ENCODE results near the gene BACE2. TPM values are rescaled to one million over a fixed set of nuclear protein-coding genes. Genes with fewer than 3 reads are reported as not detected.

Gene BACE2
- total and polyA plus RNA-seq, 4 donors: 1.7 to 16.7 (median 5.6) TPM

DNA sequence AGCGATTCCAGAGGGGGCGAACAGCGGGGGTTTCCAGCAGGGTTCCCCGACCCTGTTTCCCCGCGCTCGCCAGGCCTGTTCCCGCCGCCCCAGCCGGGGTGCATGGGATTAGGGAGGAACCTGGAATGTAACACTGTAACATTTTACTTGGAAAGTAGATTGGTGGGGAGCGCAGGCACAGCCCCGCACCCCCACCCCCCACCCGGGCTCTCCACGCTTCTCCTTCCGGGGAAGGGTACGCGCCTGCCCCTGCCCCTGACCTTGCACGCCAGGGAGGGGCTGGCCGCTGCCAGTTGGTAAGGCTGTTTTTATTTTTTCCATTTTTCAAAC lies 149.1 kb downstream of the BACE2 start:
- WGBS: 23% methylated on average over 19 of the region's 19 CpGs
- Histone ChIP-seq H3K4me3 (ENCODE audit: low read depth in 1 of 3, low read length in 3 of 3) (peak overlapping the region in 1 of 3 donors; percentile 32), H3K4me1 (ENCODE audit: control insufficient read depth in 4 of 4, insufficient read depth in 4 of 4, low read length in 3 of 4) (peaks cover 0 to 4% (median 0%) of the 10 kb centered on the region in 4 donors), H3K36me3 (ENCODE audit: control insufficient read depth in 4 of 4, insufficient read depth in 3 of 4, low read depth in 1 of 4, low read length in 3 of 4) (no peaks in the 10 kb centered on the region), H3K27ac (ENCODE audit: low read depth in 1 of 2, low read length in 2 of 2) (no peak overlapping the region), H3K9me3 (ENCODE audit: control insufficient read depth in 4 of 4, low read length in 3 of 4) (no peaks in the 10 kb centered on the region), H3K9ac (ENCODE audit: low read depth in 1 of 2, low read length in 2 of 2) (no peak overlapping the region), H3K27me3 (ENCODE audit: control insufficient read depth in 4 of 4, insufficient read depth in 4 of 4, low read length in 3 of 4) (peaks cover 0 to 5% (median 1%) of the 10 kb centered on the region in 4 donors)
- no peak for DNase-seq (ENCODE audit: low spot score)
- TF ChIP-seq NR2F2 (IDR thresholded peaks at IDR 0.05) (no peak), FOXA1 (IDR thresholded peaks at IDR 0.05) (no peak), GABPA (IDR thresholded peaks at IDR 0.05 in 1 of 2, conservative IDR thresholded peaks at IDR 0.05 in 1 of 2) (no peak), FOXA2 (IDR thresholded peaks at IDR 0.05) (no peak), YY1 (IDR thresholded peaks at IDR 0.05) (no peak), TAF1 (conservative IDR thresholded peaks at IDR 0.05) (no peak), EGR1 (IDR thresholded peaks at IDR 0.05; ENCODE audit: low read depth in 2 of 2) (no peak), RXRA (IDR thresholded peaks at IDR 0.05) (no peak), HNF4A (conservative IDR thresholded peaks at IDR 0.05) (no peak), HNF4G (IDR thresholded peaks at IDR 0.05) (no peak), RAD21 (IDR thresholded peaks at IDR 0.05) (no peak), SP1 (IDR thresholded peaks at IDR 0.05) (no peak), JUND (IDR thresholded peaks at IDR 0.05) (no peak)
- TF ChIP-seq, protein P1, sequence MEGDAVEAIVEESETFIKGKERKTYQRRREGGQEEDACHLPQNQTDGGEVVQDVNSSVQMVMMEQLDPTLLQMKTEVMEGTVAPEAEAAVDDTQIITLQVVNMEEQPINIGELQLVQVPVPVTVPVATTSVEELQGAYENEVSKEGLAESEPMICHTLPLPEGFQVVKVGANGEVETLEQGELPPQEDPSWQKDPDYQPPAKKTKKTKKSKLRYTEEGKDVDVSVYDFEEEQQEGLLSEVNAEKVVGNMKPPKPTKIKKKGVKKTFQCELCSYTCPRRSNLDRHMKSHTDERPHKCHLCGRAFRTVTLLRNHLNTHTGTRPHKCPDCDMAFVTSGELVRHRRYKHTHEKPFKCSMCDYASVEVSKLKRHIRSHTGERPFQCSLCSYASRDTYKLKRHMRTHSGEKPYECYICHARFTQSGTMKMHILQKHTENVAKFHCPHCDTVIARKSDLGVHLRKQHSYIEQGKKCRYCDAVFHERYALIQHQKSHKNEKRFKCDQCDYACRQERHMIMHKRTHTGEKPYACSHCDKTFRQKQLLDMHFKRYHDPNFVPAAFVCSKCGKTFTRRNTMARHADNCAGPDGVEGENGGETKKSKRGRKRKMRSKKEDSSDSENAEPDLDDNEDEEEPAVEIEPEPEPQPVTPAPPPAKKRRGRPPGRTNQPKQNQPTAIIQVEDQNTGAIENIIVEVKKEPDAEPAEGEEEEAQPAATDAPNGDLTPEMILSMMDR (IDR thresholded peaks at IDR 0.05; ENCODE audit: low read depth, low read length, missing input control): no peak
- TF ChIP-seq, protein P2, sequence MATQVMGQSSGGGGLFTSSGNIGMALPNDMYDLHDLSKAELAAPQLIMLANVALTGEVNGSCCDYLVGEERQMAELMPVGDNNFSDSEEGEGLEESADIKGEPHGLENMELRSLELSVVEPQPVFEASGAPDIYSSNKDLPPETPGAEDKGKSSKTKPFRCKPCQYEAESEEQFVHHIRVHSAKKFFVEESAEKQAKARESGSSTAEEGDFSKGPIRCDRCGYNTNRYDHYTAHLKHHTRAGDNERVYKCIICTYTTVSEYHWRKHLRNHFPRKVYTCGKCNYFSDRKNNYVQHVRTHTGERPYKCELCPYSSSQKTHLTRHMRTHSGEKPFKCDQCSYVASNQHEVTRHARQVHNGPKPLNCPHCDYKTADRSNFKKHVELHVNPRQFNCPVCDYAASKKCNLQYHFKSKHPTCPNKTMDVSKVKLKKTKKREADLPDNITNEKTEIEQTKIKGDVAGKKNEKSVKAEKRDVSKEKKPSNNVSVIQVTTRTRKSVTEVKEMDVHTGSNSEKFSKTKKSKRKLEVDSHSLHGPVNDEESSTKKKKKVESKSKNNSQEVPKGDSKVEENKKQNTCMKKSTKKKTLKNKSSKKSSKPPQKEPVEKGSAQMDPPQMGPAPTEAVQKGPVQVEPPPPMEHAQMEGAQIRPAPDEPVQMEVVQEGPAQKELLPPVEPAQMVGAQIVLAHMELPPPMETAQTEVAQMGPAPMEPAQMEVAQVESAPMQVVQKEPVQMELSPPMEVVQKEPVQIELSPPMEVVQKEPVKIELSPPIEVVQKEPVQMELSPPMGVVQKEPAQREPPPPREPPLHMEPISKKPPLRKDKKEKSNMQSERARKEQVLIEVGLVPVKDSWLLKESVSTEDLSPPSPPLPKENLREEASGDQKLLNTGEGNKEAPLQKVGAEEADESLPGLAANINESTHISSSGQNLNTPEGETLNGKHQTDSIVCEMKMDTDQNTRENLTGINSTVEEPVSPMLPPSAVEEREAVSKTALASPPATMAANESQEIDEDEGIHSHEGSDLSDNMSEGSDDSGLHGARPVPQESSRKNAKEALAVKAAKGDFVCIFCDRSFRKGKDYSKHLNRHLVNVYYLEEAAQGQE (IDR thresholded peaks at IDR 0.05): no peak
- TF ChIP-seq, protein P3, sequence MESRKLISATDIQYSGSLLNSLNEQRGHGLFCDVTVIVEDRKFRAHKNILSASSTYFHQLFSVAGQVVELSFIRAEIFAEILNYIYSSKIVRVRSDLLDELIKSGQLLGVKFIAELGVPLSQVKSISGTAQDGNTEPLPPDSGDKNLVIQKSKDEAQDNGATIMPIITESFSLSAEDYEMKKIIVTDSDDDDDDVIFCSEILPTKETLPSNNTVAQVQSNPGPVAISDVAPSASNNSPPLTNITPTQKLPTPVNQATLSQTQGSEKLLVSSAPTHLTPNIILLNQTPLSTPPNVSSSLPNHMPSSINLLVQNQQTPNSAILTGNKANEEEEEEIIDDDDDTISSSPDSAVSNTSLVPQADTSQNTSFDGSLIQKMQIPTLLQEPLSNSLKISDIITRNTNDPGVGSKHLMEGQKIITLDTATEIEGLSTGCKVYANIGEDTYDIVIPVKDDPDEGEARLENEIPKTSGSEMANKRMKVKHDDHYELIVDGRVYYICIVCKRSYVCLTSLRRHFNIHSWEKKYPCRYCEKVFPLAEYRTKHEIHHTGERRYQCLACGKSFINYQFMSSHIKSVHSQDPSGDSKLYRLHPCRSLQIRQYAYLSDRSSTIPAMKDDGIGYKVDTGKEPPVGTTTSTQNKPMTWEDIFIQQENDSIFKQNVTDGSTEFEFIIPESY (IDR thresholded peaks at IDR 0.05): no peak
- TF ChIP-seq, protein P4, sequence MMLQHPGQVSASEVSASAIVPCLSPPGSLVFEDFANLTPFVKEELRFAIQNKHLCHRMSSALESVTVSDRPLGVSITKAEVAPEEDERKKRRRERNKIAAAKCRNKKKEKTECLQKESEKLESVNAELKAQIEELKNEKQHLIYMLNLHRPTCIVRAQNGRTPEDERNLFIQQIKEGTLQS (IDR thresholded peaks at IDR 0.05): no peak
- TF ChIP-seq, protein P5, sequence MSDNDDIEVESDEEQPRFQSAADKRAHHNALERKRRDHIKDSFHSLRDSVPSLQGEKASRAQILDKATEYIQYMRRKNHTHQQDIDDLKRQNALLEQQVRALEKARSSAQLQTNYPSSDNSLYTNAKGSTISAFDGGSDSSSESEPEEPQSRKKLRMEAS (IDR thresholded peaks at IDR 0.05): no peak

Data from liver (tissue), 9 donors.